Measurements from ENCODE around the gene CEP85L.

GRCh38 chr6:118672678-118673077 is 21.3 kb upstream of the CEP85L start:
- TF ChIP-seq CTCF (IDR thresholded peaks at IDR 0.05) (no peak), ZFX (IDR thresholded peaks at IDR 0.05; ENCODE audit: borderline replicate concordance) (no peak)
